HG03045 (cell line): ENCODE measurements around the gene SLC6A6.
"Not testable (repeated sequence)": the region's sequence is repeated elsewhere in the genome, so short reads cannot be mapped to it uniquely, and the experiment has no call there.

Experiments
- ATAC-seq: cut with Tn5 transposase; IDR thresholded peaks from one replicate; pipeline ENCODE4 v1.9.1; 2021; ENCODE audit warnings: mild to moderate bottlenecking, moderate library complexity; ENCODE audit not compliant: unreplicated experiment

The SLC6A6 gene

GRCh38 chr3:14397531-14397930 lies 4.9 kb upstream of the SLC6A6 start:
- ATAC-seq: no peak

GRCh38 chr3:14397940-14398796 lies 4.2 kb upstream of the SLC6A6 start:
- no peak for ATAC-seq

- no peak for ATAC-seq
These were observed 3.7 kb upstream of the SLC6A6 start for GRCh38 chr3:14398797-14399106.

- ATAC-seq: no peak
These were observed 608 bp upstream of the SLC6A6 start for GRCh38 chr3:14401692-14402303.

- ATAC-seq: no peak
These were observed 1.3 kb downstream of the SLC6A6 start for GRCh38 chr3:14403619-14404155.

GRCh38 chr3:14404186-14404585 lies 1.8 kb downstream of the SLC6A6 start:
- no peak for ATAC-seq

GRCh38 chr3:14404631-14405359 lies 2.4 kb downstream of the SLC6A6 start:
- ATAC-seq: no peak

- ATAC-seq: no peak
These were observed 3.2 kb downstream of the SLC6A6 start for GRCh38 chr3:14405360-14406238.

GRCh38 chr3:14406336-14406735 lies 3.9 kb downstream of the SLC6A6 start:
- no peak for ATAC-seq

- ATAC-seq: no peak
These were observed 4.4 kb downstream of the SLC6A6 start for GRCh38 chr3:14406766-14407165.

- ATAC-seq: no peak
These were observed 4.8 kb downstream of the SLC6A6 start for GRCh38 chr3:14407203-14407602.

GRCh38 chr3:14409779-14410063 lies 7.3 kb downstream of the SLC6A6 start:
- ATAC-seq: not testable (repeated sequence)

GRCh38 chr3:14410106-14410502 lies 7.7 kb downstream of the SLC6A6 start:
- no peak for ATAC-seq

GRCh38 chr3:14410503-14411165 lies 8.2 kb downstream of the SLC6A6 start:
- ATAC-seq: no peak

- no peak for ATAC-seq
These were observed 8.7 kb downstream of the SLC6A6 start for GRCh38 chr3:14411166-14411526.

GRCh38 chr3:14411988-14412387 lies 9.6 kb downstream of the SLC6A6 start:
- no peak for ATAC-seq

GRCh38 chr3:14412831-14413380 lies 10.5 kb downstream of the SLC6A6 start:
- ATAC-seq: no peak

- no peak for ATAC-seq
These were observed 11.1 kb downstream of the SLC6A6 start for GRCh38 chr3:14413381-14414071.

GRCh38 chr3:14414846-14415464 lies 12.5 kb downstream of the SLC6A6 start:
- no peak for ATAC-seq
